Esophagus muscularis mucosa (tissue), 4 donors: Measurements from ENCODE around the gene DPF3. TPM values are rescaled to one million over a fixed set of nuclear protein-coding genes. Genes with fewer than 3 reads are reported as not detected.

ENCODE experiments used
- DNase-seq: peaks from one replicate; pipeline ENCODE4 v3.0.0-alpha.2; 2017; ENCODE audit errors: extremely low spot score
- H3K27ac ChIP-seq, 4 donors: fragments of 200-600 bp; sonication (generic); replicated peaks in 1 of 4; 1 replicate in 3 of 4; 2 replicates in 1 of 4; pipeline ENCODE4 v1.5.1; 2016 to 2019; ENCODE audit warnings: mild to moderate bottlenecking in 1 of 4
- H3K27me3 ChIP-seq, 4 donors: fragments of 200-600 bp; sonication (generic); one replicate each; pipeline versions ENCODE4 v1.5.1 to v1.6.0; 2016 to 2019
- H3K36me3 ChIP-seq, 4 donors: fragments of 200-600 bp; sonication (generic); one replicate each; pipeline ENCODE4 v1.5.1; 2016 to 2019
- H3K4me1 ChIP-seq, 4 donors: fragments of 200-600 bp; sonication (generic); one replicate each; pipeline ENCODE4 v1.5.1; 2016 to 2019
- H3K4me3 ChIP-seq, 4 donors: fragments of 200-600 bp; sonication (generic); 1 replicate in 2 of 4; 2 replicates in 2 of 4; pipeline ENCODE4 v1.5.1; 2016 to 2019; ENCODE audit warnings: mild to moderate bottlenecking in 4 of 4, moderate library complexity in 1 of 4
- H3K9me3 ChIP-seq, 4 donors: fragments of 200-600 bp; sonication (generic); 1 replicate in 3 of 4; 2 replicates in 1 of 4; pipeline ENCODE4 v1.5.1; 2016 to 2019
- EP300 ChIP-seq: sonication (generic); formaldehyde crosslinking; IDR thresholded peaks from one replicate; pipeline ENCODE4 v1.6.1; 2017; ENCODE audit warnings: antibody characterized with exemption
- POLR2A ChIP-seq: fragments of 450-650 bp; IDR thresholded peaks from one replicate; pipeline ENCODE4 v1.6.1; 2017; ENCODE audit warnings: antibody characterized with exemption, moderate library complexity, mild to moderate bottlenecking, low read depth
- POLR2AphosphoS5 ChIP-seq, 2 donors: sonication (generic); formaldehyde crosslinking; IDR thresholded peaks; one replicate each; pipeline ENCODE4 v1.6.1; 2017; ENCODE audit warnings: antibody characterized with exemption in 2 of 2
- WGBS: methylation state at CpG from one replicate; pipeline ENCODE4 v1.1.5; 2018; 5-methylcytosine and 5-hydroxymethylcytosine counted together
- intact Hi-C: fragments of 100-400 bp; cut with DNase I; formaldehyde crosslinking; loops from one replicate; pipeline ENCODE4 v1.15.1; 2023
- total RNA-seq, 4 donors: library from RNA; depleted of rRNA; stranded (reverse); fragments of >200 nt; gene quantifications; one replicate each; pipeline versions ENCODE4 v1.1.0 to v1.2.1, GENCODE V29; 2016
- TF ChIP-seq, protein P1 (sequence below), 3 experiments: fragments of 200-600 bp in 2 of 3; fragments of 450-650 bp in 1 of 3; sonication (generic) in 2 of 3; IDR thresholded peaks; one replicate each; pipeline ENCODE4 v1.5.1; 2017 to 2019; ENCODE audit warnings: antibody characterized with exemption in 3 of 3, mild to moderate bottlenecking in 2 of 3, moderate library complexity in 1 of 3

The DPF3 gene
- total RNA-seq, 4 donors from 2014 or later = 0.78 to 2.5 (median 1.7) TPM

DNA sequence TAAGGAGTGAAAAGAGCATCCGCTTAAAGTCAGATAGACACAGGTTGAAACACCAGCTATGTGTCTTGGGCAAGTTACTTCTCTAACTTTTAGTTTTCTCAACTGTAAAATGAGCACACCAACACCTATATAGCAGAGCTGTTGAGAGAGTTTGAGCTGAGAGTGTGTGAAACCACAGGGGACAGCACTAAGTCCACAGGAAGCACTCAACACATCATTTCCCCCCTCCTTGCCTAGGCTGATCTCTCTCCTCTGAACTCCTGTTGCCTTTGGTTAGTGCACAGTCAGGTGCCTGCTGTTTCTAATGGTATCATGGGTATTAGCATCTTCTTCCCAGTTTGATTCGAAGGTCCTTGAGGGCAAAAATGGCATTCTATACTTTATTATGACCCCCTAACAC lies 176.7 kb downstream of the DPF3 start:
- intact Hi-C loops = loop anchor here (10.0 kb wide), 2 partner anchors 88 to 178 kb away; partner anchors contain the start of gene DPF3
- TF ChIP-seq POLR2AphosphoS5 (IDR thresholded peaks at IDR 0.05) (no peak), EP300 (no peak), POLR2A (no peak)
- TF ChIP-seq, protein P1, sequence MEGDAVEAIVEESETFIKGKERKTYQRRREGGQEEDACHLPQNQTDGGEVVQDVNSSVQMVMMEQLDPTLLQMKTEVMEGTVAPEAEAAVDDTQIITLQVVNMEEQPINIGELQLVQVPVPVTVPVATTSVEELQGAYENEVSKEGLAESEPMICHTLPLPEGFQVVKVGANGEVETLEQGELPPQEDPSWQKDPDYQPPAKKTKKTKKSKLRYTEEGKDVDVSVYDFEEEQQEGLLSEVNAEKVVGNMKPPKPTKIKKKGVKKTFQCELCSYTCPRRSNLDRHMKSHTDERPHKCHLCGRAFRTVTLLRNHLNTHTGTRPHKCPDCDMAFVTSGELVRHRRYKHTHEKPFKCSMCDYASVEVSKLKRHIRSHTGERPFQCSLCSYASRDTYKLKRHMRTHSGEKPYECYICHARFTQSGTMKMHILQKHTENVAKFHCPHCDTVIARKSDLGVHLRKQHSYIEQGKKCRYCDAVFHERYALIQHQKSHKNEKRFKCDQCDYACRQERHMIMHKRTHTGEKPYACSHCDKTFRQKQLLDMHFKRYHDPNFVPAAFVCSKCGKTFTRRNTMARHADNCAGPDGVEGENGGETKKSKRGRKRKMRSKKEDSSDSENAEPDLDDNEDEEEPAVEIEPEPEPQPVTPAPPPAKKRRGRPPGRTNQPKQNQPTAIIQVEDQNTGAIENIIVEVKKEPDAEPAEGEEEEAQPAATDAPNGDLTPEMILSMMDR (IDR thresholded peaks at IDR 0.05) = no peak
- DNase-seq = no peak
- H3K27ac ChIP-seq = no peak overlapping the region
- H3K4me3 ChIP-seq = no peak overlapping the region
- WGBS = 95% methylated on average over 2 of the region's 2 CpGs
- H3K36me3 ChIP-seq = peaks cover 0 to 8% (median 0%) of the 10 kb centered on the region in 4 donors
- no peaks in the 10 kb centered on the region for H3K9me3 ChIP-seq
- no peaks in the 10 kb centered on the region for H3K27me3 ChIP-seq
- peaks cover 18 to 35% (median 22%) of the 10 kb centered on the region in 4 donors for H3K4me1 ChIP-seq

DNA sequence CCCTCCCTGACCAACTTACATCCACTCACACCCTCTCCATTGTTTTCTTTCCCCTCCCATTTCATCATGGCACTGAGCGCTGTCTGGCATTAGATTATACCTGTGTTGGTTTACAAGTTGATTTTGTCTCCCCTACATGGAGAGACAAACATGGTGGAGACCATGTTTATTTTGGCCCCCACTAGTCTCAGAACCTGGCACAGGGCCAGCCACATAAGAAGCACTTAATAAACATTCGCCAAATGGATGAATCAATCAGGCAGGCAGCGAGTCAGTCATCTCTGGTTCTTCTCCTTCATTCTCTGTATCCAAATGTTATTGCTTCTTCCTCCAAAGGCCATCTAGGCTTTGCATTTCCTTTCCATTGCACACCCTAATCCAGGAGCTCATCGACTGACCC lies 177.4 kb downstream of the DPF3 start:
- intact Hi-C loops = loop anchor here (10.0 kb wide), 2 partner anchors 88 to 178 kb away; partner anchors contain the start of gene DPF3
- no peak for DNase-seq
- peaks cover 18 to 35% (median 22%) of the 10 kb centered on the region in 4 donors for H3K4me1 ChIP-seq

GRCh38 chr14:72715850-72716228 lies 178.1 kb downstream of the DPF3 start:
- no peak overlapping the region for H3K4me3 ChIP-seq
- no peaks in the 10 kb centered on the region for H3K27me3 ChIP-seq
- peaks cover 0 to 8% (median 0%) of the 10 kb centered on the region in 4 donors for H3K36me3 ChIP-seq
- no peaks in the 10 kb centered on the region for H3K9me3 ChIP-seq
- intact Hi-C loops = loop anchor here (10.0 kb wide), 2 partner anchors 89 to 179 kb away; partner anchors contain the start of gene DPF3
- peak overlapping the region in 3 of 4 donors; percentile 44 to 67 (median 65) for H3K27ac ChIP-seq
- peaks cover 18 to 35% (median 22%) of the 10 kb centered on the region in 4 donors for H3K4me1 ChIP-seq
- DNase-seq = no peak
- TF ChIP-seq, protein P1 (IDR thresholded peaks at IDR 0.05) = no peak
- TF ChIP-seq POLR2AphosphoS5 (IDR thresholded peaks at IDR 0.05) = no peak
- no peak for TF ChIP-seq POLR2A
- no peak for TF ChIP-seq EP300
- 34% methylated on average over 7 of the region's 9 CpGs for WGBS

More for the DNA sequence above, 177.4 kb downstream of the DPF3 start:
- no peaks in the 10 kb centered on the region for H3K9me3 ChIP-seq
- TF ChIP-seq POLR2AphosphoS5 (IDR thresholded peaks at IDR 0.05) (no peak), EP300 (no peak), POLR2A (no peak)
- TF ChIP-seq, protein P1 (IDR thresholded peaks at IDR 0.05) = no peak
- H3K36me3 ChIP-seq = peaks cover 0 to 8% (median 0%) of the 10 kb centered on the region in 4 donors
- 85% methylated on average over 4 of the region's 4 CpGs for WGBS
- H3K27ac ChIP-seq = peak overlapping the region in 1 of 4 donors; percentile 67
- H3K4me3 ChIP-seq = no peak overlapping the region
- no peaks in the 10 kb centered on the region for H3K27me3 ChIP-seq

DNA sequence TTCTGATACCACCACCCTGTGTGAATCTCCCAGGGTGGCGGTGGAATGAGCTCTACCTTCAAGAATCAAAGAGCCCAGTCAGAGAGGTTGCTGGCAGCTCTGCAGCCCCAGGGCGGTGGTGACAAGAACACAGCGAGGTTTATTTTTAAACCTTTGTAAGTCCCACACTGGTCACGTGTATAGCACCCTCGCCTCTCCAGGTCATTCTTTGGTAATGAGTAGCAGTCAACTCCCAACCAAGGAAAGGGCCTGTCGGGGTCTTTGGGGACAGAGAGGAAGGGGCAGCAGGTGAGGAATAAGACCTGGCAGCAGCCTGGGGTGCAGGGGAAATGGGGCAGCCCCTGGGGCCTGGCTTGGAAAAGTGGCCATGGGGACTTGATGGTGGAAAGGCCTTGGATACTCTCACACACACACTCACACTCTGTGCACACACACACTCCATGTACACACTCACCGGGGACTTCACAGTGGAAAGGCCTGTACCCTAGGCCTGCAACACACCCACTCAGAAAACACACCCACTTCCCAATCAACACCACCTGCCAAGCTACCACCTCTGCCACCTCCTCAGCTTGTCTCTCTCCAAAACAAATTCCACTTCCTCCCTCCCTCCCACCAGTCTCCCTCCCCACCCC lies 178.6 kb downstream of the DPF3 start:
- Histone ChIP-seq H3K4me3 (no peak overlapping the region), H3K9me3 (no peaks in the 10 kb centered on the region), H3K4me1 (peaks cover 21 to 40% (median 25%) of the 10 kb centered on the region in 4 donors), H3K36me3 (peaks cover 0 to 10% (median 0%) of the 10 kb centered on the region in 4 donors), H3K27me3 (no peaks in the 10 kb centered on the region), H3K27ac (peak overlapping the region in 3 of 4 donors; percentile 27 to 67 (median 65))
- DNase-seq = no peak
- no peak for TF ChIP-seq POLR2A
- TF ChIP-seq EP300 = no peak
- no peak for TF ChIP-seq POLR2AphosphoS5 (IDR thresholded peaks at IDR 0.05)
- 66% methylated on average over 4 of the region's 7 CpGs for WGBS
- intact Hi-C loops = loop anchor here (10.0 kb wide), 2 partner anchors 89 to 179 kb away; partner anchors contain the start of gene DPF3

- 95% methylated on average over 4 of the region's 8 CpGs for WGBS
- Histone ChIP-seq H3K9me3 (no peaks in the 10 kb centered on the region), H3K4me1 (peaks cover 25 to 45% (median 28%) of the 10 kb centered on the region in 4 donors), H3K36me3 (peaks cover 0 to 15% (median 0%) of the 10 kb centered on the region in 4 donors), H3K27me3 (no peaks in the 10 kb centered on the region), H3K27ac (peak overlapping the region in 3 of 4 donors; percentile 27 to 67 (median 65)), H3K4me3 (no peak overlapping the region)
- intact Hi-C loops = loop anchor here (10.0 kb wide), 2 partner anchors 90 to 180 kb away; partner anchors contain the start of gene DPF3
- TF ChIP-seq EP300 (no peak), POLR2AphosphoS5 (IDR thresholded peaks at IDR 0.05) (no peak), POLR2A (no peak)
- TF ChIP-seq, protein P1 (IDR thresholded peaks at IDR 0.05) = no peak
- no peak for DNase-seq
Observed at GRCh38 chr14:72714871-72715214, 179.1 kb downstream of the DPF3 start.
